HEK293 (cell line): ENCODE data around the gene PDZRN3.

Experiments used
- CTCF ChIP-seq: fragments of 450-650 bp; formaldehyde crosslinking; IDR thresholded peaks from 2 replicates; pipeline ENCODE4 v1.5.1; 2016; ENCODE audit warnings: missing biosample characterization, missing genetic modification characterization
- KLF1 ChIP-seq: fragments of 450-650 bp; formaldehyde crosslinking; IDR thresholded peaks from 2 replicates; pipeline ENCODE4 v1.5.1; 2016; ENCODE audit warnings: missing biosample characterization, missing genetic modification characterization
- PRDM2 ChIP-seq: fragments of 450-650 bp; formaldehyde crosslinking; IDR thresholded peaks from 2 replicates; pipeline ENCODE4 v1.5.1; 2016; ENCODE audit warnings: missing biosample characterization, missing genetic modification characterization, borderline replicate concordance
- SALL2 ChIP-seq: fragments of 450-650 bp; formaldehyde crosslinking; IDR thresholded peaks from 2 replicates; pipeline ENCODE4 v1.5.0; 2017; ENCODE audit warnings: missing biosample characterization, mild to moderate bottlenecking, missing genetic modification characterization, borderline replicate concordance
- SETDB1 ChIP-seq: IDR thresholded peaks from one replicate; pipeline ENCODE4 v1.6.1; 2017; ENCODE audit warnings: mild to moderate bottlenecking, low read length, moderate library complexity, mixed read lengths; ENCODE audit not compliant: insufficient read length
- TRIM28 ChIP-seq: IDR thresholded peaks from 2 replicates; pipeline ENCODE4 v1.6.1; 2011; ENCODE audit warnings: low read length, control low read depth, borderline replicate concordance
- ZFP3 ChIP-seq: fragments of 450-650 bp; formaldehyde crosslinking; IDR thresholded peaks from 2 replicates; pipeline ENCODE4 v1.5.1; 2016; ENCODE audit warnings: low read depth, missing biosample characterization, missing genetic modification characterization
- ZIC2 ChIP-seq: fragments of 450-650 bp; formaldehyde crosslinking; IDR thresholded peaks from 2 replicates; pipeline ENCODE4 v1.5.1; 2016; ENCODE audit warnings: missing biosample characterization, missing genetic modification characterization
- ZNF133 ChIP-seq: fragments of 450-650 bp; formaldehyde crosslinking; IDR thresholded peaks from 2 replicates; pipeline ENCODE4 v1.5.1; 2016; ENCODE audit warnings: missing biosample characterization, missing genetic modification characterization
- ZNF768 ChIP-seq: fragments of 450-650 bp; formaldehyde crosslinking; IDR thresholded peaks from 2 replicates; pipeline ENCODE4 v1.5.1; 2018; ENCODE audit warnings: missing biosample characterization, mild to moderate bottlenecking, missing genetic modification characterization
- ZSCAN18 ChIP-seq: fragments of 450-650 bp; formaldehyde crosslinking; IDR thresholded peaks from 2 replicates; pipeline ENCODE4 v1.5.1; 2016; ENCODE audit warnings: missing biosample characterization, missing genetic modification characterization

- TF ChIP-seq ZIC2 (tag by site-specific recombination) (no peak), ZNF768 (tag by site-specific recombination) (no peak), ZFP3 (tag by site-specific recombination) (no peak), ZNF133 (no peak), KLF1 (no peak), CTCF (tag by site-specific recombination) (no peak), ZSCAN18 (tag by site-specific recombination) (no peak), TRIM28 (no peak), SALL2 (tag by site-specific recombination) (no peak), SETDB1 (no peak), PRDM2 (tag by site-specific recombination) (no peak)
Measured at GRCh38 chr3:73516631-73517030, 108.1 kb downstream of the PDZRN3 start.
